Measurements from ENCODE around the gene ITPA.

DNA sequence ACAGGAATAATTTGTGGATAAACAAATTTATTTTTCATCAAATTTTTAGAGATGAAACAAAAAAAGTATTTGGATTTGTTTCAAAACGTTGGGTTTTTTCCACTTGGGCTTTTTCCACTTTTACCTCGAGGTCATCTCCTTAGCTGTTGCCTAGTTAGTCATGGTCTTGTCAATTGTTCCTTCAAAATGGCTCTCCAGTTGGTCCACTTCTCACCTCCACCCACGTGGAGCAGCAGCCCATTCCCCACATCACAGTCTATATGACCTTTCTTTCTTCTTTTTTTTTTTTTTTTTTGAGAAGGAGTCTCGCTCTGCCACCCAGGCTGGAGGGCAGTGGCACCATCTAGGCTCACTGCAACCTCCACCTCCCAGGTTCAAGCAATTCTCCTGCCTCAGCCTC is 36.4 kb downstream of the ITPA start:
- TF ChIP-seq CTCF (IDR thresholded peaks at IDR 0.05) (no peak), EZH2 (IDR thresholded peaks at IDR 0.05; ENCODE audit: borderline replicate concordance, insufficient read depth, low read depth, low read length, poor library complexity, severe bottlenecking) (no peak)

Measured in B cell (primary cell).